ENCODE results near the gene QSOX1. TPM values are rescaled to one million over a fixed set of nuclear protein-coding genes. Genes with fewer than 3 reads are reported as not detected.

The QSOX1 gene
- total RNA-seq, 2 donors from 2014 or later, result 226 to 328 TPM

DNA sequence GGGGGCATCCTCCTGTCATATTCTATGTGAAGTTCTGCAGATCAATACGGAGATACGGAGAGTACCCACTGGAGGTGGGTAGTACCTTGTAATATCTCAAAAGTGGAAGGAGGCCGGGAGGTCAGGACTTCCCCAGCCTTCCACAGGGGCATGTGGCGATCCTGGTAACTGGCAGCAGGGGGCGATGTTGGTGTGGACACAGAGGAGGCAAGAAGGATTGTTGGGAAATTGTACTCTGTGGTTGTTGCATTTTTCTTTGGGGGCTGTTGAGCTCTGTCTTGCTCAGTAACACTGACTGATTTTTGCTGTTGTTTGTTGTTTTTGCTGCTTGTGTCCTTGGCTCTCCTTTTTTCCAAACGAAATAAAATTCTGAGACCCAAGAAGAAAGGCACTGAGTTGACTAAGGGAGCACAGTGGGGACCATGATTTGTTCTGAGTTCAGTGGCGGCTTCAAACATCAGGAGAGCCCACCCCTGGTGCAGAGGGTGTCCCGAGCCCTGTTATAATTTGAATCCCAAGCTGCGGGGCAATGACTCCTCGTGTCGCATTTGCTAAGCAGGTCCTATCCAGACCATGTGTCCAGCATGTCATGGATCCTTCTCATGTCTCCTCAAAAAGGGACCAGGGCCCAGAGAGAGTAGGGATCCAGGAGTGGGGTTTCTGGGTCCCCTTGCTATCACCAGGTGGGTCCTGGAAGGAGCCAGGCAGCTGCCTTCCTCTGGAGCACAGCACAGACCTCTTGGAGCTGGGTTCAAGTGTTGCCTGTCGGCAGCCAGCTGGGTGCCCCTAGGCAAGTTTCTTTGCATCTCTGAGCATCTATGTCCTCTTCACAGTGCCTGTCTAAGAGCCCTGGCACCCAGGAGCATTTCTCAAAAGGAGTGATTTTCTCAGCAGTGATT is 98.2 kb downstream of the QSOX1 start:
- ATAC-seq (peak; percentile 54 to 56), DNase-seq (peak; percentile 69)
- intact Hi-C loops (cut with DNase I), result loop anchor here in 1 of 2 donors (5.0 kb wide), 2 partner anchors 164 to 229 kb away; no protein-coding TSS in a partner anchor

Other genes starting within 250 kb of the QSOX1 start
- gene CEP350, start 200.1 kb upstream of the QSOX1 start, total RNA-seq, result 10 to 100 TPM; 30.0 to 36.9 TPM
- gene LHX4, start 75.4 kb downstream of the QSOX1 start, total RNA-seq, result not detected